GM12874 (cell line): Measurements from ENCODE around the gene CD84.

Experiments
- TF ChIP-seq, protein P1 (sequence below): IDR thresholded peaks from 2 replicates; pipeline ENCODE4 v1.5.1; 2011; ENCODE audit warnings: low read depth, mild to moderate bottlenecking, control low read depth, low read length, moderate library complexity; ENCODE audit not compliant: insufficient read depth

Gene CD84

GRCh38 chr1:160534823-160535605 lies 44.3 kb downstream of the CD84 start:
- TF ChIP-seq, protein P1, sequence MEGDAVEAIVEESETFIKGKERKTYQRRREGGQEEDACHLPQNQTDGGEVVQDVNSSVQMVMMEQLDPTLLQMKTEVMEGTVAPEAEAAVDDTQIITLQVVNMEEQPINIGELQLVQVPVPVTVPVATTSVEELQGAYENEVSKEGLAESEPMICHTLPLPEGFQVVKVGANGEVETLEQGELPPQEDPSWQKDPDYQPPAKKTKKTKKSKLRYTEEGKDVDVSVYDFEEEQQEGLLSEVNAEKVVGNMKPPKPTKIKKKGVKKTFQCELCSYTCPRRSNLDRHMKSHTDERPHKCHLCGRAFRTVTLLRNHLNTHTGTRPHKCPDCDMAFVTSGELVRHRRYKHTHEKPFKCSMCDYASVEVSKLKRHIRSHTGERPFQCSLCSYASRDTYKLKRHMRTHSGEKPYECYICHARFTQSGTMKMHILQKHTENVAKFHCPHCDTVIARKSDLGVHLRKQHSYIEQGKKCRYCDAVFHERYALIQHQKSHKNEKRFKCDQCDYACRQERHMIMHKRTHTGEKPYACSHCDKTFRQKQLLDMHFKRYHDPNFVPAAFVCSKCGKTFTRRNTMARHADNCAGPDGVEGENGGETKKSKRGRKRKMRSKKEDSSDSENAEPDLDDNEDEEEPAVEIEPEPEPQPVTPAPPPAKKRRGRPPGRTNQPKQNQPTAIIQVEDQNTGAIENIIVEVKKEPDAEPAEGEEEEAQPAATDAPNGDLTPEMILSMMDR = 0 out of 2 replicates have a peak, but pooled peaks have one; percentile 6

DNA sequence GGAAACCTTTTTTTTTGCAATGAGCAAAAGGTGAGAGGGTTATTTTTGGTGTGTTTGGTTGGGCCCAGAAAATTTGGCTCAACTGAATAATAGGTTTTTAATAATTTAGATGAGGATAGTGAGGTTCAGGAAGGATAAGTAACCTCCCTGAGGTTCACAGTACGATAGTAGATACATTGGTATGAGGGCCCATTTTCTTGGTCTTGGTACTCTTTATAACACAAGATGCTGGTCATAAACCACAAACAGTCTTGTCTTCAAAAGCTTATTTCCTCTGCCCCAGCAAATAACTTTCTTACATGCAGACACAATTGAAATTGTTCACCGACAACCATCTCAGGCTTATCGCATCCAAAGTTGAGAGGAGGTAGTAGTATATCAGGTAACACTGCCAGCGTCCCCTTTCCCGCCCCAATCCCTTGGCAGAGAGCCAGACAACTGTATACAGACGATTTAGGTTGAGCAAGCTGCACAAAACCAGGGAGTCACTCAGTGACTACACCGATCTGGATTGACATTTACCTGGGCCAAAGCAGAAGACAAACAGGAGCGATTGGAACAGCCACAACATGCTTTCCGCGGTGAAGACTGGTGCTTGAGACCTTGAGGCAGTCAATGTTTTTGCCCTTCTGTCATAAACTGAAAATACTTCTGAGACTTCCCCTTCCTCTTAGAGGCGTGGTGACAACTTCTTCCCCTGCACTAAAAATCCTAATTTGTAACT lies 56.5 kb downstream of the CD84 start, which contains the start of gene SLAMF6:
Gene SLAMF6 (minus strand): TSS at position 634 of the 724 bp plus-strand sequence. CDS start 63 bp downstream, at position 571.
- TF ChIP-seq, protein P1 = no peak

- TF ChIP-seq, protein P1 = no peak
Measured at GRCh38 chr1:160522136-160522535, 57.2 kb downstream of the CD84 start.

- TF ChIP-seq, protein P1 = no peak
Measured at GRCh38 chr1:160521554-160521953, 57.7 kb downstream of the CD84 start.

GRCh38 chr1:160520999-160521398 lies 58.3 kb downstream of the CD84 start:
- TF ChIP-seq, protein P1 = no peak

- TF ChIP-seq, protein P1 = no peak
Measured at GRCh38 chr1:160520582-160520981, 58.7 kb downstream of the CD84 start.

GRCh38 chr1:160519642-160520435 lies 59.5 kb downstream of the CD84 start:
- TF ChIP-seq, protein P1 = peak; percentile 23; the same call in 1 of the 2 replicates
